ENCODE measurements around the gene ITGA2B. TPM values are rescaled to one million over a fixed set of nuclear protein-coding genes. Genes with fewer than 3 reads are reported as not detected.

ITGA2B gene
- total and polyA plus RNA-seq, 10 of the 15 experiments (the other 5 are each of a cell fraction or from before 2014, with no cell fraction given): 0.04 to 0.51 (median 0.21) TPM; not detected in 1

DNA sequence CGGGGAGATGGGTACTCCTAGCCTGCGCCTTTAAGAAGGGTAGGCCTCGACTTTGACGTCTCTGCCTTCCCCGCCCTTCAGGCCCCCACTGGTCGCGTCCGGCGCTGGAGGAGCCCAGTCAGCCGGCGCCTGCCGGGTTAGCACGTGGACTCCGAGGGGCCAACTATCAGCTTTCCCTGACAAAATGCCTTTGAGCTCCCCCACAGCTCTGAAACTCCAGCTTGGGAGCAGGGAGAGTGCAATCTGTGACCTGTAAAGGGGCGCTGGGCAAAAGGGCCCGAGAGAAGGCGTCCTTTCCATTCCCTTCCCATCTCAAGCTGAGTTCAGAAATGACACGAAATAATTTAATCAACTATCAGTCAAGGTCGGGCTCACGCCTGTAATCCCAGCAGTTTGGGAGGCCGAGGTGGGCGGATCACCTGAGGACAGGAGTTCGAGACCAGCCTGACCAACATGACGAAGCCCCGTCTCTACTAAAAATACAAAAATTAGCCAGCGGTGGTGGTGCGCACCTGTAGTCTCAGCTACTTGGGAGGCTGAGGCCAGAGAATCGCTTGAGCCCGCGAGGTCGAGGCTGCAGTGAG is 62.5 kb downstream of the ITGA2B start (continued):
- TF ChIP-seq, protein P1, sequence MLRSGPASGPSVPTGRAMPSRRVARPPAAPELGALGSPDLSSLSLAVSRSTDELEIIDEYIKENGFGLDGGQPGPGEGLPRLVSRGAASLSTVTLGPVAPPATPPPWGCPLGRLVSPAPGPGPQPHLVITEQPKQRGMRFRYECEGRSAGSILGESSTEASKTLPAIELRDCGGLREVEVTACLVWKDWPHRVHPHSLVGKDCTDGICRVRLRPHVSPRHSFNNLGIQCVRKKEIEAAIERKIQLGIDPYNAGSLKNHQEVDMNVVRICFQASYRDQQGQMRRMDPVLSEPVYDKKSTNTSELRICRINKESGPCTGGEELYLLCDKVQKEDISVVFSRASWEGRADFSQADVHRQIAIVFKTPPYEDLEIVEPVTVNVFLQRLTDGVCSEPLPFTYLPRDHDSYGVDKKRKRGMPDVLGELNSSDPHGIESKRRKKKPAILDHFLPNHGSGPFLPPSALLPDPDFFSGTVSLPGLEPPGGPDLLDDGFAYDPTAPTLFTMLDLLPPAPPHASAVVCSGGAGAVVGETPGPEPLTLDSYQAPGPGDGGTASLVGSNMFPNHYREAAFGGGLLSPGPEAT (IDR thresholded peaks at IDR 0.05; ENCODE audit: low read depth): peak; percentile 98
- TF ChIP-seq TCF7 (IDR thresholded peaks at IDR 0.05; ENCODE audit: borderline replicate concordance) (no peak), FOXK2 (IDR thresholded peaks at IDR 0.05) (no peak), DPF2 (IDR thresholded peaks at IDR 0.05) (no peak), SMARCA5 (IDR thresholded peaks at IDR 0.05) (peak; percentile 10; the same call in 1 of the 2 replicates), SRF (IDR thresholded peaks at IDR 0.05; ENCODE audit: low read depth in 2 of 2, low read length in 2 of 2) (peak in 1 of 2 experiments; percentile 87; a peak in 2 of 4 replicates), BACH1 (IDR thresholded peaks at IDR 0.05; ENCODE audit: borderline replicate concordance) (no peak), LARP7 (IDR thresholded peaks at IDR 0.05) (0 out of 2 replicates have a peak, but pooled peaks have one; percentile 19), HCFC1 (IDR thresholded peaks at IDR 0.05; ENCODE audit: low read length) (peak; percentile 35; the same call in 1 of the 2 replicates), SP1 (IDR thresholded peaks at IDR 0.05; ENCODE audit: low read depth, low read length) (peak; percentile 90), SMAD5 (IDR thresholded peaks at IDR 0.05; ENCODE audit: low read depth) (no peak), YBX1 (IDR thresholded peaks at IDR 0.05) (no peak), ZNF622 (IDR thresholded peaks at IDR 0.05) (no peak), CBX3 (IDR thresholded peaks at IDR 0.05; ENCODE audit: borderline replicate concordance, low read depth) (no peak), BCL11A (IDR thresholded peaks at IDR 0.05; ENCODE audit: low read depth, low read length) (no peak), MYC (IDR thresholded peaks at IDR 0.05; ENCODE audit: insufficient read depth, insufficient read length, insufficient replicate concordance, low read length, severe bottlenecking) (peak; percentile 29), MYB (IDR thresholded peaks at IDR 0.05; ENCODE audit: borderline replicate concordance, low read depth, low read length) (no peak), FOXM1 (IDR thresholded peaks at IDR 0.05; ENCODE audit: low read depth, low read length) (no peak)
- TF ChIP-seq, protein P2, sequence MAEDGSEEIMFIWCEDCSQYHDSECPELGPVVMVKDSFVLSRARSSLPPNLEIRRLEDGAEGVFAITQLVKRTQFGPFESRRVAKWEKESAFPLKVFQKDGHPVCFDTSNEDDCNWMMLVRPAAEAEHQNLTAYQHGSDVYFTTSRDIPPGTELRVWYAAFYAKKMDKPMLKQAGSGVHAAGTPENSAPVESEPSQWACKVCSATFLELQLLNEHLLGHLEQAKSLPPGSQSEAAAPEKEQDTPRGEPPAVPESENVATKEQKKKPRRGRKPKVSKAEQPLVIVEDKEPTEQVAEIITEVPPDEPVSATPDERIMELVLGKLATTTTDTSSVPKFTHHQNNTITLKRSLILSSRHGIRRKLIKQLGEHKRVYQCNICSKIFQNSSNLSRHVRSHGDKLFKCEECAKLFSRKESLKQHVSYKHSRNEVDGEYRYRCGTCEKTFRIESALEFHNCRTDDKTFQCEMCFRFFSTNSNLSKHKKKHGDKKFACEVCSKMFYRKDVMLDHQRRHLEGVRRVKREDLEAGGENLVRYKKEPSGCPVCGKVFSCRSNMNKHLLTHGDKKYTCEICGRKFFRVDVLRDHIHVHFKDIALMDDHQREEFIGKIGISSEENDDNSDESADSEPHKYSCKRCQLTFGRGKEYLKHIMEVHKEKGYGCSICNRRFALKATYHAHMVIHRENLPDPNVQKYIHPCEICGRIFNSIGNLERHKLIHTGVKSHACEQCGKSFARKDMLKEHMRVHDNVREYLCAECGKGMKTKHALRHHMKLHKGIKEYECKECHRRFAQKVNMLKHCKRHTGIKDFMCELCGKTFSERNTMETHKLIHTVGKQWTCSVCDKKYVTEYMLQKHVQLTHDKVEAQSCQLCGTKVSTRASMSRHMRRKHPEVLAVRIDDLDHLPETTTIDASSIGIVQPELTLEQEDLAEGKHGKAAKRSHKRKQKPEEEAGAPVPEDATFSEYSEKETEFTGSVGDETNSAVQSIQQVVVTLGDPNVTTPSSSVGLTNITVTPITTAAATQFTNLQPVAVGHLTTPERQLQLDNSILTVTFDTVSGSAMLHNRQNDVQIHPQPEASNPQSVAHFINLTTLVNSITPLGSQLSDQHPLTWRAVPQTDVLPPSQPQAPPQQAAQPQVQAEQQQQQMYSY (CRISPR knock-in tag; IDR thresholded peaks at IDR 0.05): no peak
- TF ChIP-seq, protein P3, sequence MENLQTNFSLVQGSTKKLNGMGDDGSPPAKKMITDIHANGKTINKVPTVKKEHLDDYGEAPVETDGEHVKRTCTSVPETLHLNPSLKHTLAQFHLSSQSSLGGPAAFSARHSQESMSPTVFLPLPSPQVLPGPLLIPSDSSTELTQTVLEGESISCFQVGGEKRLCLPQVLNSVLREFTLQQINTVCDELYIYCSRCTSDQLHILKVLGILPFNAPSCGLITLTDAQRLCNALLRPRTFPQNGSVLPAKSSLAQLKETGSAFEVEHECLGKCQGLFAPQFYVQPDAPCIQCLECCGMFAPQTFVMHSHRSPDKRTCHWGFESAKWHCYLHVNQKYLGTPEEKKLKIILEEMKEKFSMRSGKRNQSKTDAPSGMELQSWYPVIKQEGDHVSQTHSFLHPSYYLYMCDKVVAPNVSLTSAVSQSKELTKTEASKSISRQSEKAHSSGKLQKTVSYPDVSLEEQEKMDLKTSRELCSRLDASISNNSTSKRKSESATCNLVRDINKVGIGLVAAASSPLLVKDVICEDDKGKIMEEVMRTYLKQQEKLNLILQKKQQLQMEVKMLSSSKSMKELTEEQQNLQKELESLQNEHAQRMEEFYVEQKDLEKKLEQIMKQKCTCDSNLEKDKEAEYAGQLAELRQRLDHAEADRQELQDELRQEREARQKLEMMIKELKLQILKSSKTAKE (IDR thresholded peaks at IDR 0.05; ENCODE audit: low read depth, poor library complexity, severe bottlenecking): peak; percentile 59
- TF ChIP-seq, protein P4, sequence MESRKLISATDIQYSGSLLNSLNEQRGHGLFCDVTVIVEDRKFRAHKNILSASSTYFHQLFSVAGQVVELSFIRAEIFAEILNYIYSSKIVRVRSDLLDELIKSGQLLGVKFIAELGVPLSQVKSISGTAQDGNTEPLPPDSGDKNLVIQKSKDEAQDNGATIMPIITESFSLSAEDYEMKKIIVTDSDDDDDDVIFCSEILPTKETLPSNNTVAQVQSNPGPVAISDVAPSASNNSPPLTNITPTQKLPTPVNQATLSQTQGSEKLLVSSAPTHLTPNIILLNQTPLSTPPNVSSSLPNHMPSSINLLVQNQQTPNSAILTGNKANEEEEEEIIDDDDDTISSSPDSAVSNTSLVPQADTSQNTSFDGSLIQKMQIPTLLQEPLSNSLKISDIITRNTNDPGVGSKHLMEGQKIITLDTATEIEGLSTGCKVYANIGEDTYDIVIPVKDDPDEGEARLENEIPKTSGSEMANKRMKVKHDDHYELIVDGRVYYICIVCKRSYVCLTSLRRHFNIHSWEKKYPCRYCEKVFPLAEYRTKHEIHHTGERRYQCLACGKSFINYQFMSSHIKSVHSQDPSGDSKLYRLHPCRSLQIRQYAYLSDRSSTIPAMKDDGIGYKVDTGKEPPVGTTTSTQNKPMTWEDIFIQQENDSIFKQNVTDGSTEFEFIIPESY (IDR thresholded peaks at IDR 0.05): no peak
- TF ChIP-seq, protein P5, sequence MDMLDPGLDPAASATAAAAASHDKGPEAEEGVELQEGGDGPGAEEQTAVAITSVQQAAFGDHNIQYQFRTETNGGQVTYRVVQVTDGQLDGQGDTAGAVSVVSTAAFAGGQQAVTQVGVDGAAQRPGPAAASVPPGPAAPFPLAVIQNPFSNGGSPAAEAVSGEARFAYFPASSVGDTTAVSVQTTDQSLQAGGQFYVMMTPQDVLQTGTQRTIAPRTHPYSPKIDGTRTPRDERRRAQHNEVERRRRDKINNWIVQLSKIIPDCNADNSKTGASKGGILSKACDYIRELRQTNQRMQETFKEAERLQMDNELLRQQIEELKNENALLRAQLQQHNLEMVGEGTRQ (IDR thresholded peaks at IDR 0.05; ENCODE audit: borderline replicate concordance, low read depth, low read length): peak; percentile 73

All from GM12878 (cell line).